HFF-Myc (cell line): ENCODE results near the gene WWOX.

ENCODE experiments used
- DNase-seq: peaks from one replicate; pipeline ENCODE4 v3.0.0-alpha.2; 2011; ENCODE audit warnings: low read depth; ENCODE audit errors: extremely low read depth
- H3K4me3 ChIP-seq: replicated peaks from 2 replicates; pipeline ENCODE4 v1.5.1; 2011; ENCODE audit warnings: low read depth, mild to moderate bottlenecking, control low read depth, low read length
- CTCF ChIP-seq: IDR thresholded peaks from 2 replicates; pipeline ENCODE4 v1.5.1; 2012; ENCODE audit warnings: mild to moderate bottlenecking, low read depth, low read length, control low read depth; ENCODE audit errors: missing control alignments

WWOX gene

GRCh38 chr16:78117391-78117790 is 17.9 kb downstream of the WWOX start:
- TF ChIP-seq CTCF, result no peak
- H3K4me3 ChIP-seq, result no peak overlapping the region
- DNase-seq, result no peak

GRCh38 chr16:78118469-78119025 is 19.1 kb downstream of the WWOX start:
- no peak overlapping the region for H3K4me3 ChIP-seq
- no peak for TF ChIP-seq CTCF
- no peak for DNase-seq

- peak; percentile 18 for TF ChIP-seq CTCF
- no peak overlapping the region for H3K4me3 ChIP-seq
- DNase-seq, result peak; percentile 25
These were observed 23.4 kb downstream of the WWOX start for GRCh38 chr16:78122774-78123315.

GRCh38 chr16:78125112-78125844 is 25.8 kb downstream of the WWOX start:
- DNase-seq, result no peak
- no peak for TF ChIP-seq CTCF
- H3K4me3 ChIP-seq, result no peak overlapping the region

GRCh38 chr16:78126662-78127061 is 27.2 kb downstream of the WWOX start:
- no peak for DNase-seq
- no peak overlapping the region for H3K4me3 ChIP-seq
- no peak for TF ChIP-seq CTCF

- DNase-seq, result no peak
- no peak for TF ChIP-seq CTCF
- H3K4me3 ChIP-seq, result no peak overlapping the region
These were observed 27.7 kb downstream of the WWOX start for GRCh38 chr16:78127130-78127529.
